ENCODE results near the gene OR8D4.

DNA sequence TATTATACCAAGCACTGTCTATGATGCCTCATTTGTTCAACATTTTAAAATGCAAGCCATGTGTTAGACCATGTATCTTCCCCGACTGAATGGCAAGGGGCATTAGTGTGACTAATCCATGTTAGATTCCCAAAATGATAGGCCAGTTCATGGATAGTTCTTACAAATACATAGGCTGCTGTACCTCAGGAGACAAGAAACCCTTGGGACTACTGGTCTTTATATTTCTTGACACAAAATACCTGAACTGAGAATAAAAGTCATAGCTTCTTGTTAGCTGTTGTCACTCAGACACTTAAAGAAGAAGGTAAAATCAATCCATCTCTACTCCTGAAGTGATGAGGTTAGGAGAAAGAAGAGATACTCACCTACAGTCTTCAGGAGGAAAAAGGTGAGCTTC lies at the start of gene OR8D4:
- TF ChIP-seq, protein P1, sequence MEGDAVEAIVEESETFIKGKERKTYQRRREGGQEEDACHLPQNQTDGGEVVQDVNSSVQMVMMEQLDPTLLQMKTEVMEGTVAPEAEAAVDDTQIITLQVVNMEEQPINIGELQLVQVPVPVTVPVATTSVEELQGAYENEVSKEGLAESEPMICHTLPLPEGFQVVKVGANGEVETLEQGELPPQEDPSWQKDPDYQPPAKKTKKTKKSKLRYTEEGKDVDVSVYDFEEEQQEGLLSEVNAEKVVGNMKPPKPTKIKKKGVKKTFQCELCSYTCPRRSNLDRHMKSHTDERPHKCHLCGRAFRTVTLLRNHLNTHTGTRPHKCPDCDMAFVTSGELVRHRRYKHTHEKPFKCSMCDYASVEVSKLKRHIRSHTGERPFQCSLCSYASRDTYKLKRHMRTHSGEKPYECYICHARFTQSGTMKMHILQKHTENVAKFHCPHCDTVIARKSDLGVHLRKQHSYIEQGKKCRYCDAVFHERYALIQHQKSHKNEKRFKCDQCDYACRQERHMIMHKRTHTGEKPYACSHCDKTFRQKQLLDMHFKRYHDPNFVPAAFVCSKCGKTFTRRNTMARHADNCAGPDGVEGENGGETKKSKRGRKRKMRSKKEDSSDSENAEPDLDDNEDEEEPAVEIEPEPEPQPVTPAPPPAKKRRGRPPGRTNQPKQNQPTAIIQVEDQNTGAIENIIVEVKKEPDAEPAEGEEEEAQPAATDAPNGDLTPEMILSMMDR (conservative IDR thresholded peaks at IDR 0.05) = no peak
- no peak for TF ChIP-seq ZFX (IDR thresholded peaks at IDR 0.05)

Measured in C4-2B (cell line).